K562 (cell line): ENCODE results near the gene PIM3. TPM values are rescaled to one million over a fixed set of nuclear protein-coding genes. Genes with fewer than 3 reads are reported as not detected.
"Not testable (repeated sequence)": the region's sequence is repeated elsewhere in the genome, so short reads cannot be mapped to it uniquely, and the experiment has no call there.

Source experiments
- ATAC-seq: fragments of 200-7000 bp; cut with Tn5 transposase; 3 replicates; pipeline ENCODE4 v1.9.1; 2020; ENCODE audit warnings: moderate library complexity
- BruUV-seq: library from RNA; stranded (reverse); fragments of 400-500 nt; replicated peaks from 2 replicates; lab custom pipeline; 2021; lab: Mats Ljungman, UMichigan
- CTCF ChIA-PET: fragments of 300-600 bp; formaldehyde crosslinking; extraction: SDS; loops from one replicate; lab custom pipeline; 2021; ENCODE audit warnings: low intra/inter-chr PET ratio; lab: Yijun Ruan, JAX
- POLR2A ChIA-PET: fragments of 300-600, 350-650 bp; sonication (Branson Sonifier 250); formaldehyde crosslinking; extraction: SDS; loops from one replicate; lab custom pipeline; 2021; ENCODE audit warnings: antibody characterized with exemption, inconsistent platforms; lab: Yijun Ruan, JAX
- DNase-seq, 4 experiments: peaks; one replicate each; pipeline versions ENCODE4 v3.0.0 to v3.0.0-alpha.2; 2011 to 2018; ENCODE audit warnings: low spot score in 3 of 4, mixed read lengths in 3 of 4; ENCODE audit errors: extremely low read depth in 1 of 4
- FAIRE-seq: peaks from 2 replicates; lab custom pipeline; 2011; peaks lifted over from hg19 to GRCh38; lab: Jason Lieb, UNC
- H2AFZ ChIP-seq: 2 replicates; pipeline ENCODE4 v1.6.0; 2011; ENCODE audit warnings: low read depth, low read length, control low read depth, inconsistent platforms
- H3K27ac ChIP-seq: fragments of 200-600 bp; 3 replicates; pipeline ENCODE4 v1.8.0; 2011; ENCODE audit warnings: low read depth, mild to moderate bottlenecking, control low read depth, inconsistent platforms, low read length, moderate library complexity, mixed read lengths; ENCODE audit errors: extremely low read depth
- H3K27me3 ChIP-seq, 2 experiments: fragments of 300-600 bp in 1 of 2; 2 replicates in 1 of 2; 3 replicates in 1 of 2; pipeline versions ENCODE4 v1.6.0 to v1.8.0; 2011; ENCODE audit warnings: inconsistent platforms in 2 of 2, low read length in 2 of 2, mild to moderate bottlenecking in 1 of 2, mixed read lengths in 1 of 2, moderate library complexity in 1 of 2; ENCODE audit not compliant: control insufficient read depth in 2 of 2, insufficient read depth in 2 of 2
- H3K36me3 ChIP-seq: fragments of 300-600 bp; 3 replicates; pipeline ENCODE4 v1.8.0; 2011; ENCODE audit warnings: mild to moderate bottlenecking, low read length, inconsistent platforms; ENCODE audit not compliant: control insufficient read depth, insufficient read depth
- H3K4me1 ChIP-seq, 2 experiments: fragments of 200-600 bp in 1 of 2; replicated peaks in 1 of 2; 2 replicates in 1 of 2; 3 replicates in 1 of 2; pipeline versions ENCODE4 v1.5.1 to v1.8.0; 2011; ENCODE audit warnings: inconsistent platforms in 2 of 2, low read length in 2 of 2, mild to moderate bottlenecking in 1 of 2, mixed read lengths in 1 of 2, moderate library complexity in 1 of 2; ENCODE audit not compliant: control insufficient read depth in 2 of 2, insufficient read depth in 2 of 2
- H3K4me2 ChIP-seq: 2 replicates; pipeline ENCODE4 v1.6.1; 2011; ENCODE audit warnings: low read length, control low read depth, inconsistent platforms, mixed read lengths; ENCODE audit not compliant: insufficient read depth
- H3K4me3 ChIP-seq: fragments of 200-600 bp; sonication (generic), shearing (Covaris generic); 2 replicates; pipeline ENCODE4 v1.5.1; 2016; ENCODE audit warnings: control low read depth, inconsistent platforms
- H3K79me2 ChIP-seq: fragments of 200-600 bp; 3 replicates; pipeline ENCODE4 v1.8.0; 2011; ENCODE audit warnings: low read length, inconsistent platforms; ENCODE audit not compliant: control insufficient read depth, insufficient read depth
- H3K9ac ChIP-seq, 2 experiments: 2 replicates each; pipeline versions ENCODE4 v1.6.0 to v1.6.1; 2011; ENCODE audit warnings: low read depth in 2 of 2, low read length in 2 of 2, control low read depth in 1 of 2, inconsistent platforms in 1 of 2, mild to moderate bottlenecking in 1 of 2, mixed read lengths in 1 of 2; ENCODE audit not compliant: insufficient read depth in 1 of 2
- H3K9me1 ChIP-seq: one replicate; pipeline ENCODE4 v1.6.0; 2011; ENCODE audit warnings: inconsistent platforms, mild to moderate bottlenecking, low read length, moderate library complexity; ENCODE audit not compliant: control insufficient read depth, insufficient read depth
- H3K9me3 ChIP-seq: replicated peaks from 2 replicates; pipeline ENCODE4 v1.5.1; 2011; ENCODE audit warnings: low read depth, low read length, inconsistent platforms; ENCODE audit not compliant: control insufficient read depth, insufficient read depth
- H4K20me1 ChIP-seq: replicated peaks from 2 replicates; pipeline ENCODE4 v1.6.1; 2011; ENCODE audit warnings: low read length, inconsistent platforms, mixed read lengths; ENCODE audit not compliant: control insufficient read depth, insufficient read depth
- BCLAF1 ChIP-seq, 2 experiments: fragments of 450-650 bp in 1 of 2; IDR thresholded peaks; 2 replicates each; pipeline ENCODE4 v1.6.1; 2011 to 2017; ENCODE audit warnings: low read depth in 2 of 2, antibody characterized with exemption in 1 of 2, borderline replicate concordance in 1 of 2, low read length in 1 of 2, mild to moderate bottlenecking in 1 of 2, mixed read lengths in 1 of 2; ENCODE audit not compliant: control insufficient read depth in 1 of 2
- SRSF7 ChIP-seq: fragments of 200-400 bp; formaldehyde crosslinking; optimal IDR thresholded peaks from 2 replicates; pipeline ENCODE3; 2017; ENCODE audit warnings: mild to moderate bottlenecking, low read depth, low read length
- ZBTB11 ChIP-seq, 3 experiments: fragments of 200-800 bp in 1 of 3; fragments of 250-450 bp in 1 of 3; fragments of 450-650 bp in 1 of 3; sonication (Bioruptor Pico) in 1 of 3; sonication (Bioruptor generic) in 1 of 3; formaldehyde crosslinking in 1 of 3; IDR thresholded peaks; 2 replicates each; pipeline versions ENCODE4 v1.6.1 to v1.8.0; 2016 to 2022; ENCODE audit warnings: mild to moderate bottlenecking in 2 of 3, missing genetic modification characterization in 2 of 3, missing compliant biosample characterization in 1 of 3, moderate library complexity in 1 of 3
- ZNF586 ChIP-seq: fragments of 450-650 bp; formaldehyde crosslinking; conservative IDR thresholded peaks from 2 replicates; pipeline ENCODE4 v1.4.0; 2020; ENCODE audit warnings: mild to moderate bottlenecking, moderate library complexity
- WGBS: fragments of 100-300 bp; shearing (Covaris generic); methylation state at CpG from one replicate; pipeline ENCODE4 v1.1.6; 2016; ENCODE audit warnings: low coverage, mixed read lengths; ENCODE audit not compliant: insufficient coverage; ENCODE audit errors: missing lambda C conversion rate; 5-methylcytosine and 5-hydroxymethylcytosine counted together
- in situ Hi-C: fragments of 300-500 bp; cut with MboI; formaldehyde crosslinking; loops from 4 replicates; pipeline ENCODE4 v1.15.0; 2018; ENCODE audit warnings: inconsistent platforms, mixed read lengths
- intact Hi-C: fragments of 100-400 bp; cut with micrococcal nuclease; formaldehyde crosslinking; loops from 2 replicates; pipeline ENCODE4 v1.14.2; 2022
- polyA plus RNA-seq, 8 experiments: library from polyadenylated mRNA; depleted of rRNA in 4 of 8; stranded (reverse) in 5 of 8; unstranded in 3 of 8; fragments of >200 nt; fragmentation: Nextera tagmentation in 2 of 8; fragmentation: Illumina TruSeq in 1 of 8; extraction: Ambion mirVana in 2 of 8; extraction: Trizol in 1 of 8; gene quantifications; 2 replicates each; pipeline versions ENCODE4 v1.2.1 to v1.2.3, GENCODE V29; 2011 to 2014; ENCODE audit warnings: inconsistent platforms in 1 of 8, missing spikeins in 1 of 8
- total RNA-seq, 7 experiments: library from RNA; depleted of rRNA in 6 of 7; stranded (reverse); fragments of >200 nt in 6 of 7; fragmentation: Illumina TruSeq in 2 of 7; extraction: Trizol in 2 of 7; gene quantifications; 2 replicates each; pipeline versions ENCODE4 v1.2.1 to v1.2.3, GENCODE V29; 2011 to 2021; ENCODE audit warnings: low replicate concordance in 1 of 7

The PIM3 gene
- total and polyA plus RNA-seq, 9 of the 15 experiments (the other 6 are each of a cell fraction or from before 2014, with no cell fraction given), result 0.24 to 40.5 (median 5.3) TPM

GRCh38 chr22:49944399-49944891, 16.1 kb upstream of the PIM3 start (continued):
- TF ChIP-seq ZNF586 (CRISPR knock-in tag), result no peak
- no peak for TF ChIP-seq SRSF7

GRCh38 chr22:49945042-49945794, 15.4 kb upstream of the PIM3 start:
- H3K79me2 ChIP-seq, BruUV-seq, CTCF ChIA-PET, intact Hi-C loops, H3K9ac ChIP-seq, H3K27me3 ChIP-seq, H3K4me3 ChIP-seq, H4K20me1 ChIP-seq, in situ Hi-C loops, H3K36me3 ChIP-seq, H3K9me3 ChIP-seq, H3K4me2 ChIP-seq, H3K9me1 ChIP-seq: not testable (repeated sequence)
- peak overlapping the region; percentile 74 for H2AFZ ChIP-seq
- H3K4me1 ChIP-seq, result peaks cover 8 to 78% of the 10 kb centered on the region in 2 experiments; a peak in 3 of 5 replicates
- peak; percentile 67 to 84 (median 70) for DNase-seq
- ATAC-seq, result peak; percentile 51; the same call in 2 of the 3 replicates
- 62% methylated on average over 6 of the region's 17 CpGs for WGBS
- FAIRE-seq, result peak; percentile 52
- H3K27ac ChIP-seq, result peak overlapping the region; percentile 68; the same call in 2 of the 3 replicates
- POLR2A ChIA-PET, result interaction anchor here (0.7 kb wide), 2 partner anchors 51 to 53 kb away, joined by 3 to 5 read pairs; no protein-coding TSS in a partner anchor
- TF ChIP-seq BCLAF1 (IDR thresholded peaks at IDR 0.05; ENCODE audit: borderline replicate concordance in 1 of 2, control insufficient read depth in 1 of 2, low read depth in 2 of 2, low read length in 1 of 2), result 0 out of 4 replicates have a peak, but pooled peaks of 1 of the 2 experiments have one; percentile 78
- TF ChIP-seq ZBTB11 (CRISPR knock-in tag; IDR thresholded peaks at IDR 0.05), result peak in 1 of 3 experiments; percentile 96; a peak in 2 of 6 replicates
